Spinal cord (tissue), 10 donors: ENCODE data around the gene SERPINB5. TPM values are rescaled to one million over a fixed set of nuclear protein-coding genes. Genes with fewer than 3 reads are reported as not detected.
A peak's percentile ranks its signal among the peaks of the same experiment; 100 is the strongest.

ENCODE experiments used
- DNase-seq, 6 donors: peaks; one replicate each; pipeline versions ENCODE4 v3.0.0 to v3.0.0-alpha.2; 2013 to 2015; ENCODE audit warnings: low spot score in 6 of 6, low read depth in 4 of 6
- H3K27ac ChIP-seq: one replicate; pipeline ENCODE4 v1.5.1; 2013; ENCODE audit warnings: low read depth, low read length, control low read depth
- H3K27me3 ChIP-seq: one replicate; pipeline ENCODE4 v1.6.1; 2013; ENCODE audit warnings: low read length; ENCODE audit not compliant: control insufficient read depth, insufficient read depth
- H3K36me3 ChIP-seq: one replicate; pipeline ENCODE4 v1.6.1; 2013; ENCODE audit warnings: low read length; ENCODE audit not compliant: control insufficient read depth, insufficient read depth
- H3K4me1 ChIP-seq: one replicate; pipeline ENCODE4 v1.6.1; 2013; ENCODE audit warnings: low read length; ENCODE audit not compliant: control insufficient read depth, insufficient read depth
- H3K4me3 ChIP-seq: one replicate; pipeline ENCODE4 v1.5.1; 2013; ENCODE audit warnings: low read depth, low read length, control low read depth
- H3K9me3 ChIP-seq: one replicate; pipeline ENCODE4 v1.6.1; 2013; ENCODE audit warnings: low read length; ENCODE audit not compliant: control insufficient read depth, insufficient read depth
- WGBS: methylation state at CpG from one replicate; pipeline ENCODE4 v1.1.5; 2013; ENCODE audit warnings: missing lambda C conversion rate; ENCODE audit not compliant: insufficient coverage; 5-methylcytosine and 5-hydroxymethylcytosine counted together
- polyA plus RNA-seq, 2 donors: library from polyadenylated mRNA; unstranded; fragments of 120-200 nt; gene quantifications; one replicate each; pipeline ENCODE4 v1.2.1, GENCODE V29; 2013; ENCODE audit not compliant: insufficient read length in 2 of 2
- total RNA-seq, 2 donors: library from RNA; depleted of rRNA in 1 of 2; stranded (reverse); fragments of 120-200 nt in 1 of 2; fragments of >200 nt in 1 of 2; gene quantifications; one replicate each; pipeline versions ENCODE4 v1.2.3 to v1.2.4, GENCODE V29; 2013 to 2014
- donor health status: healthy.

SERPINB5 gene
- total and polyA plus RNA-seq, 4 donors = 0.20 TPM; not detected in 3

- WGBS = 81% methylated on average over 5 of the region's 9 CpGs
- Histone ChIP-seq H3K27me3 (no peaks in the 10 kb centered on the region), H3K9me3 (no peaks in the 10 kb centered on the region), H3K4me1 (no peaks in the 10 kb centered on the region), H3K4me3 (no peak overlapping the region), H3K27ac (no peak overlapping the region), H3K36me3 (no peaks in the 10 kb centered on the region)
- no peak for DNase-seq
Observed at GRCh38 chr18:63514888-63515678, 38.3 kb downstream of the SERPINB5 start.

GRCh38 chr18:63515801-63516200 lies 39.0 kb downstream of the SERPINB5 start:
- DNase-seq = no peak
- no peaks in the 10 kb centered on the region for H3K27me3 ChIP-seq
- no CpG with 5 or more reads among the region's 1 CpG for WGBS

GRCh38 chr18:63518178-63519012 lies 41.6 kb downstream of the SERPINB5 start:
- no peaks in the 10 kb centered on the region for H3K9me3 ChIP-seq
- no peaks in the 10 kb centered on the region for H3K36me3 ChIP-seq
- no peak overlapping the region for H3K4me3 ChIP-seq
- no peak overlapping the region for H3K27ac ChIP-seq
- no peaks in the 10 kb centered on the region for H3K4me1 ChIP-seq
- H3K27me3 ChIP-seq = no peaks in the 10 kb centered on the region
- 11% methylated on average over 7 of the region's 16 CpGs for WGBS
- peak; percentile 63 to 95 (median 72) for DNase-seq

More at GRCh38 chr18:63515801-63516200, 39.0 kb downstream of the SERPINB5 start:
- Histone ChIP-seq H3K9me3 (no peaks in the 10 kb centered on the region), H3K27ac (no peak overlapping the region), H3K4me3 (no peak overlapping the region), H3K4me1 (no peaks in the 10 kb centered on the region), H3K36me3 (no peaks in the 10 kb centered on the region)

- no peaks in the 10 kb centered on the region for H3K27me3 ChIP-seq
- no peak for DNase-seq
- H3K36me3 ChIP-seq = no peaks in the 10 kb centered on the region
- 91% methylated on average over 3 of the region's 3 CpGs for WGBS
- H3K4me1 ChIP-seq = no peaks in the 10 kb centered on the region
- H3K27ac ChIP-seq = no peak overlapping the region
- H3K9me3 ChIP-seq = no peaks in the 10 kb centered on the region
- no peak overlapping the region for H3K4me3 ChIP-seq
Observed at GRCh38 chr18:63520053-63520685, 43.4 kb downstream of the SERPINB5 start.

- H3K4me3 ChIP-seq = no peak overlapping the region
- H3K27ac ChIP-seq = no peak overlapping the region
- no CpG with 5 or more reads among the region's 4 CpGs for WGBS
- H3K9me3 ChIP-seq = no peaks in the 10 kb centered on the region
- no peaks in the 10 kb centered on the region for H3K4me1 ChIP-seq
- no peaks in the 10 kb centered on the region for H3K27me3 ChIP-seq
- H3K36me3 ChIP-seq = no peaks in the 10 kb centered on the region
- DNase-seq = peak in 1 of 6 donors; percentile 9
Observed at GRCh38 chr18:63523660-63524059, 46.9 kb downstream of the SERPINB5 start.

- Histone ChIP-seq H3K36me3 (no peaks in the 10 kb centered on the region), H3K27me3 (no peaks in the 10 kb centered on the region), H3K4me1 (no peaks in the 10 kb centered on the region), H3K27ac (no peak overlapping the region), H3K4me3 (no peak overlapping the region), H3K9me3 (no peaks in the 10 kb centered on the region)
- DNase-seq = no peak
Observed at GRCh38 chr18:63527251-63527650, 50.5 kb downstream of the SERPINB5 start.

GRCh38 chr18:63528863-63529492 lies 52.2 kb downstream of the SERPINB5 start:
- no peaks in the 10 kb centered on the region for H3K27me3 ChIP-seq
- H3K4me1 ChIP-seq = no peaks in the 10 kb centered on the region
- H3K9me3 ChIP-seq = no peaks in the 10 kb centered on the region
- no peaks in the 10 kb centered on the region for H3K36me3 ChIP-seq
- no peak overlapping the region for H3K27ac ChIP-seq
- DNase-seq = no peak
- H3K4me3 ChIP-seq = no peak overlapping the region
- WGBS = 69% methylated on average over 4 of the region's 5 CpGs

GRCh38 chr18:63532471-63532870 lies 55.7 kb downstream of the SERPINB5 start:
- no peak for DNase-seq
- Histone ChIP-seq H3K4me3 (no peak overlapping the region), H3K36me3 (no peaks in the 10 kb centered on the region), H3K27me3 (no peaks in the 10 kb centered on the region), H3K9me3 (no peaks in the 10 kb centered on the region), H3K27ac (no peak overlapping the region), H3K4me1 (no peaks in the 10 kb centered on the region)
- WGBS = no CpG with 5 or more reads among the region's 2 CpGs

- DNase-seq = peak in 1 of 6 donors; percentile 5
- no peak overlapping the region for H3K27ac ChIP-seq
- H3K4me1 ChIP-seq = no peaks in the 10 kb centered on the region
- WGBS = no CpG with 5 or more reads among the region's 4 CpGs
- no peaks in the 10 kb centered on the region for H3K27me3 ChIP-seq
- H3K36me3 ChIP-seq = no peaks in the 10 kb centered on the region
- H3K9me3 ChIP-seq = no peaks in the 10 kb centered on the region
- no peak overlapping the region for H3K4me3 ChIP-seq
Observed at GRCh38 chr18:63534615-63535014, 57.9 kb downstream of the SERPINB5 start.
